Mesothelial cell of epicardium (in vitro differentiated cells): Measurements from ENCODE around the gene PLCB4. TPM values are rescaled to one million over a fixed set of nuclear protein-coding genes. Genes with fewer than 3 reads are reported as not detected.

ENCODE experiments used
- DNase-seq, 2 experiments: peaks; one replicate each; pipeline ENCODE4 v3.0.0; 2021; ENCODE audit warnings: low spot score in 2 of 2; ENCODE audit not compliant: unreplicated experiment in 2 of 2
- H3K27ac Mint-ChIP-seq: 2 replicates; pipeline ENCODE4 v1.8.0; 2021; ENCODE audit warnings: mixed read lengths
- H3K27me3 Mint-ChIP-seq: 2 replicates; pipeline ENCODE4 v1.8.0; 2021; ENCODE audit warnings: low read depth, mixed read lengths
- H3K36me3 Mint-ChIP-seq: 2 replicates; pipeline ENCODE4 v1.8.0; 2021; ENCODE audit warnings: mixed read lengths
- H3K4me1 Mint-ChIP-seq: 2 replicates; pipeline ENCODE4 v1.8.0; 2021; ENCODE audit warnings: mixed read lengths
- H3K4me3 Mint-ChIP-seq: 2 replicates; pipeline ENCODE4 v1.8.0; 2021; ENCODE audit warnings: mild to moderate bottlenecking, moderate library complexity, mixed read lengths
- H3K9me3 Mint-ChIP-seq: 2 replicates; pipeline ENCODE4 v1.8.0; 2021; ENCODE audit warnings: mixed read lengths
- total RNA-seq: library from RNA; stranded (reverse); gene quantifications from 3 replicates; pipeline ENCODE4 v1.2.1, GENCODE V29; 2021
- TF ChIP-seq, protein P1 (sequence below): fragments of 200-600 bp; sonication (generic); IDR thresholded peaks from one replicate; pipeline ENCODE4 v1.5.0; 2021; ENCODE audit warnings: antibody characterized with exemption; ENCODE audit not compliant: unreplicated experiment

PLCB4 gene
- 14.0 to 15.6 TPM (median 15.1 TPM) in 3 replicates for total RNA-seq

DNA sequence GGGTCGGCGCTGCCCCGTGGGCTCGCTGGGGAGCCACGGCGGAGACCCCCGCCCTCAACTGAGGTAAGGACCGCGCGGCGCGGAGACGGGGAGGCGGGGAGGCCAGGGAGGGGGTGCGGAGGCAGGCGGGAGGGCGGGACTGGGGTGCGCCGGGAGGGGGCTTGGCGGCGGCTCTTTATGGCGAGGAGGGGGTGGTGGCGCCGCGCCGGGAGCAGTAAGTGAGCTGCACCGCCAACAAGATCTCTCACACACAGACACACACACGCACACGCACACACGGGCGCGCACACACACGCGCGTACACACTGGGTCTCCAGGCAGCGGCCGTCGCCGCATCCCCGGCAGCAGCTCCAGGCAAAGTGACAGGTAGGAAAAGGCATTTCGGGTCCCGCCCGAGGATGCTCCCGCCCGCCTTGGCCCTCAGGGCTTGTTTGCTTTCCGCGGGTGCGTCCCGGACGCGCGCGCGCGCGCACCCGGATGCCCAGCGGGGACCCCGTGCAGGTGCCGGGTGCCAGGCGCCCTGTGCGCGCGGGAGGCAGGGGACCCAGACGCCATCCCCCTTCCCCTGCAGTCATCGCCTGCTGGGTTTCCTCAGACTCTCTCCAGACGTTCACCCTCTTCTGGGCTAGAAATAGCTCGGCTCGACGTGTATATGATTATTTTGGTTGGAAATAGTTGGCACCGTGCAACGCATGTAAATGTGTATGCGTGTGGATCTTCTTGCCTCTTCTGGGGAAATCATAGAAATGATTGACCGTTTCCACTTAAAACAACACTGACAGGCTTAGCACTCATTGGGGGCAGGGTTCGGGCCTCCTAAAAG, at the start of gene PLCB4:
Gene PLCB4, plus strand, starts transcription at position 247 of the 823 bp plus-strand sequence. CDS start 238,728 bp downstream, outside the sequence.
- Mint-ChIP-seq H3K4me1 (peaks cover 35% of the 10 kb centered on the region), H3K27ac (peak within 1 kb of the TSS; percentile 85), H3K27me3 (no peaks in the 10 kb centered on the region), H3K4me3 (peak within 1 kb of the TSS; percentile 82), H3K9me3 (peaks cover 7% of the 10 kb centered on the region), H3K36me3 (no peaks in the 10 kb centered on the region)
- peak; percentile 43 to 61 for DNase-seq
- TF ChIP-seq, protein P1, sequence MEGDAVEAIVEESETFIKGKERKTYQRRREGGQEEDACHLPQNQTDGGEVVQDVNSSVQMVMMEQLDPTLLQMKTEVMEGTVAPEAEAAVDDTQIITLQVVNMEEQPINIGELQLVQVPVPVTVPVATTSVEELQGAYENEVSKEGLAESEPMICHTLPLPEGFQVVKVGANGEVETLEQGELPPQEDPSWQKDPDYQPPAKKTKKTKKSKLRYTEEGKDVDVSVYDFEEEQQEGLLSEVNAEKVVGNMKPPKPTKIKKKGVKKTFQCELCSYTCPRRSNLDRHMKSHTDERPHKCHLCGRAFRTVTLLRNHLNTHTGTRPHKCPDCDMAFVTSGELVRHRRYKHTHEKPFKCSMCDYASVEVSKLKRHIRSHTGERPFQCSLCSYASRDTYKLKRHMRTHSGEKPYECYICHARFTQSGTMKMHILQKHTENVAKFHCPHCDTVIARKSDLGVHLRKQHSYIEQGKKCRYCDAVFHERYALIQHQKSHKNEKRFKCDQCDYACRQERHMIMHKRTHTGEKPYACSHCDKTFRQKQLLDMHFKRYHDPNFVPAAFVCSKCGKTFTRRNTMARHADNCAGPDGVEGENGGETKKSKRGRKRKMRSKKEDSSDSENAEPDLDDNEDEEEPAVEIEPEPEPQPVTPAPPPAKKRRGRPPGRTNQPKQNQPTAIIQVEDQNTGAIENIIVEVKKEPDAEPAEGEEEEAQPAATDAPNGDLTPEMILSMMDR: no peak

DNA sequence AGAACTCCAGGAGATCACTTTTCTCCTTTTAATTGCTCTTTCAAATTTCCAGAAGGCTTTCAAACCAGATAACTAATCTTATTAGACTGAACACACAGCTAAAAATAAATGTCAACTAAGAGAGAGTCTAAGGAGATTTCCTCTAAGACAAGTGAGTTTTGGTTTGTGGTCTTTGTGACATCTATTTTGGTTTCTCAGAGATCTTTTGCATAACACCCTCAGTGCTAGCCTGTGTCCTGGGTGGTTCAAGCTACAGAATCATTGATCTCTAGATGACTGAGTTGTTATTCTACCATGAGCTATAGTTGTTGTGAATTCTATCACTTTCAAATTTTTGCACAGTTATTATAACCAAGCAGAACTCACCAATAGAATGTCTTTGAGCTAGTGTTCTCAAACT, 49.1 kb upstream of the PLCB4 start:
- H3K9me3 Mint-ChIP-seq: no peaks in the 10 kb centered on the region

DNA sequence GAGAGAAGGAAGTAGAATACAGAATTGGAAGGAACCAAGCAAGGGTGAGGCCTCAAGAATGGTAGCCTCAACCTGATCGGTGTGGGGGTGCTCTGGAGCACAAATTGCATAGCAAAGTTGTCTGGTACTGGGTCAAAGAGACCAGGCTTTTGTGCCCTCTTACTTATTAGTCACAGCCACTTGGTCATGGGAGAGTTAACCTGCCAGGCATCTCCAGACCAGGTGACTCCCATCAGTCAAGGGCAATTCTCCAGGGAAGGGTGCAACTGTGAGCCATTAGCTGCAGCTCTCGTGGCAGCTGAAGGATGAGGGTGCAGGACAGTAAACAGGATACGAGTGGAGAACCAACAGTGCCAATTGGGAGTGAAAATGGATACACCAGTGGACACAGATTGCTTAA, 47.7 kb upstream of the PLCB4 start:
- Mint-ChIP-seq H3K4me1 (peaks cover 18% of the 10 kb centered on the region), H3K4me3 (no peak overlapping the region), H3K27me3 (peaks cover 4% of the 10 kb centered on the region), H3K9me3 (no peaks in the 10 kb centered on the region), H3K27ac (no peak overlapping the region), H3K36me3 (no peaks in the 10 kb centered on the region)
- DNase-seq: no peak
- TF ChIP-seq, protein P1: no peak

More for the DNA sequence above, 49.1 kb upstream of the PLCB4 start:
- peaks cover 18% of the 10 kb centered on the region for H3K4me1 Mint-ChIP-seq
- no peak for DNase-seq
- H3K36me3 Mint-ChIP-seq: no peaks in the 10 kb centered on the region
- H3K4me3 Mint-ChIP-seq: no peak overlapping the region
- no peak overlapping the region for H3K27ac Mint-ChIP-seq
- TF ChIP-seq, protein P1: no peak
- H3K27me3 Mint-ChIP-seq: peaks cover 4% of the 10 kb centered on the region

DNA sequence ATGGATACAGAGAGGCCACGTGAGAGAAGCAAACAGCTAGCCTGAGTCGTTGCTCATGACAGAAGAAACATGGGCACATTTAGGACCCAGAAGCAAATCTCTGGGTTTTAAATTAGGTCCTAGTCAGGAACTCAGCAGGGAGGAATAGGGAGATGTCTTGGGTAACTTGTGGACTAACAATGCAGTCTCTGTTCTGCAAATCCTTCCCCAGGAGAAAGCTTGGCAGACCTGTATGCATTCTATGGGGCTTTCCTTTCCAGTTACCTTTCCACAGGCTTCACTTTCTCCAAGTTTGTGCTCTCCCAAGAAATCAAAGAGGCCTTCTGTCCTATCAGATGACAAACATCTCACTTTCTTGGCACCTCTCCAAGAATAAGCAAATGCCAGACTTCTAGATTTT, 47.2 kb upstream of the PLCB4 start:
- DNase-seq: no peak
- Mint-ChIP-seq H3K4me3 (no peak overlapping the region), H3K9me3 (peaks cover 2% of the 10 kb centered on the region), H3K27me3 (peaks cover 4% of the 10 kb centered on the region), H3K4me1 (peaks cover 18% of the 10 kb centered on the region), H3K27ac (no peak overlapping the region), H3K36me3 (no peaks in the 10 kb centered on the region)
- TF ChIP-seq, protein P1: no peak

DNA sequence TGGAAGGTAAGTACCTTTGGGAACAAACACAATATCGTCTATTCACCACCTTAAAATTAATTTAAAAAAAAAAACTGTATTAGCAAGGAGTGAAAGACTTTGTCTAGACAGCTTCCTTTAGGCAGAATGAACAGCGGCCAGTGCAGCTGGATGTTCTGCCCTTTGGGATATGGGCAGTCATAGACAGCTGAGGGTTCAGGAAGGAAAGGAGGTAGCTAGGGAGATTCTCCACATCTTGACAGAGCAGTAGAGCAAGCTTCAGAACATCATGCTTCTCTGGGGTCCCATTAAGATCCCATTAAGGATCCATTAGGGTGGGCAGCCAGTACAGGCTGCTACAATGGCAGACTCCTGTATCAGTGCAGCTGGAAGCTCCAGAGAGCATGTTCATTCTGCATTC, 46.5 kb upstream of the PLCB4 start:
- Mint-ChIP-seq H3K27me3 (peaks cover 4% of the 10 kb centered on the region), H3K9me3 (peaks cover 6% of the 10 kb centered on the region), H3K27ac (no peak overlapping the region), H3K36me3 (no peaks in the 10 kb centered on the region), H3K4me1 (peaks cover 18% of the 10 kb centered on the region), H3K4me3 (no peak overlapping the region)
- no peak for DNase-seq
- TF ChIP-seq, protein P1: no peak
